GM18526 (cell line): ENCODE data around the gene KIF18B.

ENCODE experiments used
- POLR2A ChIP-seq: IDR thresholded peaks from 3 replicates; pipeline ENCODE4 v1.6.1; 2011; ENCODE audit not compliant: insufficient read length; ENCODE audit errors: extremely low read depth

The KIF18B gene

DNA sequence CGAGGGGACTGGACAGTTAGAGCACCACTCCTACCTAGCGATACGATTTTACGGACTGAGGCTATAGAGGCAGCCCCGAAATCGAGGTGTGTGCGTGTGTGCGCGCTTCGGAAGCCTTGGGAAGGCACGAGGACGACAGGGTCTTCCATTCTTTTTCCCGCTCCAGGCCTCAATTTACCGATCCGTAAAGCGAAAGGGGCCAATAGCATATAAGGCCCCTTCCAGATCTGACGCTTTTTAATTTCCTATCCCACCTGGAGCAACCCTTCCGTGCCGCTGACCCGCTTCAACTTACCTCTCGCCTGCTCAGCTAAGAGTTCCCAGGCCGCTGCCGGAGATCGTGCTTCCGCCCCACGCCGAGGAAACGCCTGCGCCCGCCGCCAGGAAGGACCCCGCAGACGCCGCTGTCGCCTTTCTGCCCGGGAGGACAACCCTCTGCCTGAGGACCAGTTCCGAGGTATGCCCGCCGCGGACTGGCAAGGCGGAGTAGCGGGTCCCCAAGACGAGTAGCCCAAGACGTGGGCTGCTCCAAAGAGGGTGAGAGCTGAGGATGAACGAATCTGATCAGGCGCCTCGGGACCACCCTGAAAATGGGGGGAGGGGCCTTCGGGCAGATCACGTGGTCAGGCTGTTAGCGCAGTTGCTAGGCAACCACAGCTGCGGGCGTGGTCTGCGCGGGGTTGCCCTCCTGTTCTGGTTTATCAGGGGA, 48.3 kb downstream of the KIF18B start, which contains the start of gene EFTUD2:
Gene EFTUD2 (minus strand): TSS at position 372 of the 709 bp plus-strand sequence. CDS start 4,924 bp downstream, outside the sequence.
- TF ChIP-seq POLR2A = peak; percentile 84

DNA sequence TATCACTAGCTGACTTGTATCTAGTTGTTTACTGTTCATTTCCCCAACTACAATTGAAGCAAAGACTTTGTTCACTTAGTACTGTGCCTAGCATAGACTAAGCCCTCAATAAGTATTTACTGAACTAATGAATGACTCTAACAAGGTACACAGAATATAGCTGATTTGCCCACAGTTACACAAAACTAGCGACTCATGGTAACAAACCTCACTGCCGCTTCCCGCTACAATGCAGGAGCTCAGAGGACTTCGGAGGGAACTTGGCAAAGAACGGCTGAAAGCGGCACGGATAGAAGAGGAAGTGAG, 48.9 kb downstream of the KIF18B start:
- no peak for TF ChIP-seq POLR2A

DNA sequence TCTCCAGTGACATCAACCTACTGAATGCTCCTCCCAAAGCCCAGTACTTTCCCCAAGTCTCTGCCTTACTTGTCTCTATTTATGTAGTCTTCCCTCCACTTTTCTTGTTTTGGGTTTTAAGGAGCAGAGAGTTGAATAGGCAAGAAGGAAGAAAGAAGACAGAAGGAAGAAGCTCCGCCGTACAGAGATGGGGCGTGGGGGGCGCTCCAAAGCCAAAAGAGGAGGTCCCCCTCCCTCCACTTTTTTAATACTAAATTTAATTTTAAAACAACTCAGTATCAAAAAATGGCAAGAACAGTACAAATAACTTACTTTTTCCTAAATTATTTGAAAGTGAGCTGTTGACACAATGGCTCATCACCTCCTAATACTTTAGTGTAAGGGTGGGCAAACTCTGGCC, 52.9 kb downstream of the KIF18B start:
- TF ChIP-seq POLR2A = no peak

DNA sequence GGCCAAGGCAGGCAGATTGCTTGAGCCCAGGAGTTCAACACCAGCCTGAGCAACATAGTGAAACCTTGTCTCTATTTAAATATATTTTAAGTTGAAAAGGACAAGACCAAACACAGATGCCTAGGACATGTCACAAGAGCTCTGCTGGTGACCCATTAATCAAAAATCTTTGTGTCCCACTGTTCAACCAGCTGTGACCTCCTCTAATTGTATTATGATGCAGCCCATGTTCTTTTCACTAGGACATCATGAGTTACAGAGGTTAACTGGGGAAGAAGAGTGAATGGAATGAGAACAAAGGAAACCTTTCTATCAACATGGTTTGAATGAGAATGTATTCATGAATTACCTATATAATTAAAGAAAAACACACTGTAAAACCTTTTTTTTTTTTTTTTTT, 55.3 kb downstream of the KIF18B start:
- no peak for TF ChIP-seq POLR2A

DNA sequence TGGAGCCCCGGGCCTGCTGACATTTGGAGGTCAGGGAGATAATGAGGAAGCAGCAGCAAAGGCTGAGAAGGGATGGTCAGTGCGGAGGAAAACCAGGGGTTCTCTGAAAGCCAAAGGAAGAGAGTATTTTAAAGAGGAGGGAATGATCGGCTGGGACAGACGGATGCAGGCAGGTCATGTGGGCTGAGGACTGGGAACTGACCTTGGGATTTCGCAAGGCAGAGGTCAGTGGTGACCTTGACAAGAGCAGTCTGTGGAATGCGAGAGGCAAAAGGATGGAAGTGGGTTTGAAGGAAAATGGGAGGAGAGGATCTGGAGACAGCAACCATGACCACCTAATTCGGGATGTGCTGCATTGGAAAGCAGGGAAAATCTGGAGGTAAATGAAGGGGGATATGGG, 58.6 kb downstream of the KIF18B start:
- no peak for TF ChIP-seq POLR2A

DNA sequence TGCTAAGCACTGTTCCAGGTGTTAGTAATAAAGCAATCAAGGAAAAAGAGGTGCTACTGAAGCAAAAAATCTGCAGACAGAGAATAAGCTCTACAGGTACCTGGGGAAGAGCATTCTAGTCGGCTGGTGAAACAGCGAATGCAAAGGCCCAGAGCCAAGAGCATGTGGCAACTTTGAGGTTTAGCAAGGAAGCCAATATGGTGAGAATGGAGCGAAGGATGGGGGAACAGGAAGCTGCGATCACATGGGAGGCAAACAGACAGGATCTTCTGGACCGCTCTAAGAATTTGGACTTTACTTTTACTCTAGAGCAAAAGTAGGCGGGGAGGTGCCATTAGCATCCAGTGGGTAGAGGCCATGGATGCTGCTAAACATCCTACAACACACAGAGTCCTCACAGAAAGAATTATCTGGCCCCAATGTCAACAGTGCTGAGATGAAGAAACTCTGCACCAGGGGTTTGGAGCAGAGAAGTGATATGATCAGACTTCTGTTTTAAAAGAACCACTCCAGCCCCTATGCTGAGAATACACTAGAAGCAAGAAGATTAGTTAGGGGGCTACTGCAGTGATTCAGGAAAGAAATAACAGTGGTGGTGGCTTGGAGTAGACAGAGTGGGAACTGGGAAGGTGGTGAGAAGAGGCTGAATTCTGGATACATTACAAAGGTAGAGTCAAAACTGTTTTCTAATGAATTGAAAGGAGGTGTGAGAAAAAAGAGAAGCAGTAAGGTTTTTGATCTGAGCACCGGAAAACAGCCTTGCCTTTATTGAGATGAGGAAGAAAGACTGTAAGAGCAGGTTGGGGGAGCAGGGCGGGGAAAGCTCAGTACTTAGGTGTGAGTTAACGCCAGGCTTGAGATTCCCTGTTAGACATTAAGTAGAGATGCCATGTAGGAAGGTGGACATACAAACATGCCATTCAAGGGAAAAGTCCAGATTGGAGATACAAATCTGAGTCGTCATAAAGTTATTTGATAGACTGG, 59.3 kb downstream of the KIF18B start:
- TF ChIP-seq POLR2A = no peak

DNA sequence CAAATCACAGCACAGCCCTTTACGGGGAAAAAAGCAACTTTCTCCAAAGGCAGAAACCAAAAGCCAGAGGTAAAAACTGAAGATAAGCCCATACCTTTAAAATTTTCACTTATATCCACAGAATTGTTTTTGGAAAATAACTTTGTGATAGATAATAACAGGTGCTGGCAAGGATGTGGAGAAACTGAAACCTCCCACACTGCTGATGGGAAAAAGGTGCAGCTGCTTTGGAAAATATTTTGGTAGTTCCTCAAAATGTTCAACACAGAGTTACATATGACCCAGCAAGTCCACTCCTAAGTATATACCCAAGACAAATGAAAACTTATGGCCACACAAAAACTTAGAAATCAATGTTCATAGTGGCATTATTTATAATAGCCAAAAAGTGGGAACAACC, 60.6 kb downstream of the KIF18B start:
- TF ChIP-seq POLR2A = no peak

DNA sequence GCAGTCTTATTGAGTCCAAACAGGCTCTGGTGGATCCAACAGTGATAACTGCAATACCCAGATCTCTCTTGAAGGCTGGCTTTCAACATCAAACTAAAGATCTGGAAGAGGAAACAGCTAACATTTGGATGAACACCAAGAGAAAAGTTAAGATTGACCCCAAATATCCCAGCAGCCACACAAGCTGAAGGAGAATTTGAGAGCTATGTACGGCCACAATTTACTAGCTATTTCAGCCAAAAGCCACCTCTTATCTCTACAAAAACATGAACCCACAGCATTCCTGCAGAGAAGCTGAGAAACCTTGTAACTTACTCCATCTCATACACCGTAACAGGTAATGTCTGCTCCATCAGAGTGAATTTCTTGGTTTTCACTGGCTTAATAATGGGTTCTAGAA, 62.6 kb downstream of the KIF18B start:
- no peak for TF ChIP-seq POLR2A

DNA sequence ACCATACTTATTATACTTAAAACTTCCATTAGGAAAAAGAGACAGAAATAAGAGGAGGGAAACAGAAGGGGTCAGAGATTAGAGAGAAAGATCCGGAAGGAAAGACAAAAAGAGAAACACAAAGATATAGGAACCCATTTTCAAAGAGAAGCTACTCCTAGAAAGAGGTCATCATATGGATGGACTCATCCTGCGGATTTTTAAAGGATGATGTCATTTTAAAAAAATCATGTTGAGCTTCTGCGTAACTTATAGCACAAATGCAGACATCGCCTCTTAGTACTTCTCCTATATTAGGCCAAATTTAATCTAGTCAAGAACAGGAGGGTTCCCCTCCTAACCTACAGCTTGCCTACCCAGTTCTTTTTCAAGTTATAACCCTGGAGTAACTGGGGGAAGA, 66.4 kb downstream of the KIF18B start:
- TF ChIP-seq POLR2A = no peak

DNA sequence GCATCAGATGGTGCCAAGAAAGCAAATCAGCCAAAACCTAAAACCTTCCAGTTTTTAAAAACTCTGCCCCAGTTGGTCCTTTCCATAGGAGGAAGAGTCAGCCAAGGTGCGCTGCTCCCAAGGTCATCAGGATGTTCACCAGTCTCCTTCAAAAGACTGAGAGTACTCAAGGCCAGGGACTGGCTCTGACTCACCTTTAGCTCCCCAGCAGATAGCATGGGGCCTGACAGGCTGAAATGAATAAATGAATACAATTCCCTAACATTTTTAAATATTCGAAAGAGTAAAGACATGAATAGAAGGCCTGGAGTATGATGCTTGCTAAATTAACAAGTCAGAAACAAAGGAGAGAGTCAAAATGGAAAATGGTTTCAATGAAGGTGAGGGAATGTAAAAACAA, 67.5 kb downstream of the KIF18B start:
- TF ChIP-seq POLR2A = no peak

DNA sequence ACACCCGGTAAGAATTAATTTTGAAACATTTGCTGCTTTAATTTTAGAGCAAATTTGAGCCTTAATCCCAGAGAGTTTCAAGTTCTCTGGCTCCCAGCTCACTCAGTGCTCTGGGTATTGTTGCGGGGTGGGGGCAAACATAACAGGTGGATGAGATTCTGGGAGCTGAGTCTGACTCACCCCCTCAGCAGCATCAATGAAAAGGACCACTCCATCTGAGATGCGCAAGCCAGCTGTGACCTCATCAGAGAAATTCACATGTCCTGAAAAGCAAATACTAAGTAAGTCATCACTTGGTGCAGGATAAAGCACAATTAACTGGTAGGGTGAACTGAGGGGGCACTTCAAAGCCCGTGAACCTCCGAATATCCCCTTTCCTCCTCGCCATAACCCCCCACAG, 68.2 kb downstream of the KIF18B start:
- no peak for TF ChIP-seq POLR2A

DNA sequence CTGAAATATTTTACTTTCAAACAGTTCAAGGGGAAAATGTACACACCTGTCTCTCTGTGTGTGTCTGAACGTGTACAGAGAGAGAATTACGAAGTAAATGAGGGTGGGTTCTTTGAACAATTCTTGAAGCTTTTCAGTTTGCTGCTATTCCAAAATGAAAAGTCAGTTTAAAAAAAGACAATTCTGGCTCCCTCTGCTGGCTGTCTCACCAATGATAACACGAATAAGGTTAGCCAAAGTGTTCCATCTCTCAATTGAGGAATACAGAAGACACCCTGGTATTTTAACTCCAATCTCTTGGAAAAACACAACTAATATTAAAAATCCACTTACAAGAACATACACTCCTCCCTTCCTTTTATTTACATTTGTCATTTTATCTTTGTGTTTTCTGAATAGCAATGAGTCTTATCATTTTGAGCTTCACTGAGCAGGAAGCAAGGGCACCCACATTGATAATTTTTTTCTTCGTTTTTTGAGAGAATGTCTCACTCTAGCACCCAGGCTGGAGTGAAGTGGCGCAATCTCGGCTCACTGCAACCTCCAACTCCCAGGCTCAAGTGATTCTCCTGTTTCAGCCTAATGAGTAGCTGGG, 68.8 kb downstream of the KIF18B start:
- no peak for TF ChIP-seq POLR2A

DNA sequence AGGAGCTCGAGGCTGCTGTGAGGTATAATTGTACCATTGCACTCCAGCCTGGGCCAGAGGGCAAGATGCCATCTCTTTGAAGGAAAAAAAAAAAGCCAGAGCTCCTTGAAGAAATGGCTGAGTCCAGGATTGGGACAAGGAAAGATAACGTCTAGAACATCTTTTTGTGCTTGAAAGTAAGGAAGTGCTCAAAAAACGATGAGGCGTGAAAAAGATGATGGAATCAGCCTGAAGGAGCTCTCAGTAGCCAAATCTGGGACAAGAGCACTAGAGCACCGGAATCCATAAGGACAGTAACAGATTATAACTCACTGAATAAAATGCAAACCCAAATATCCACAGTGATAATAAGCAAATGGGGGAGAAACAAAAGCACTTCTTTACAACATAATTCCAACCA, 70.5 kb downstream of the KIF18B start:
- no peak for TF ChIP-seq POLR2A

DNA sequence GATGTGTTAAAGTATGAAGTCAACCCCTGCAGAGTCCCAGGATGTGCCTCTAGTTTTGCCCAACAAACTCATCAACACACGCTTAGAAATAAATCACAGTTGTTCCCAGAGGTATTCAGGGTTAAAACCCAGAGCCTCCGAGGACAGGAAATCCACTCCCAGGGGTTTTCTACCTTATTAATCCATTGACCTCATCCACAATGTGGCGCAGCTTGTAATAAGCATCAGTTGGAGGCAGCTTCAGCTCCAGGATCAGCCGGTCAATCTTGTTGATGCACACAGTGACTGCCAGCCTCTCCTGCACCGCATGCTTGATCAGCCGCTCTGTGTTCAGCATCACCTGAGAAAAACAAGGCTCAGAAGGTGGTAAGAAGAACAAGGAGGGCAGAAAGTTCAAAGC, 71.8 kb downstream of the KIF18B start:
- no peak for TF ChIP-seq POLR2A
